ENCODE data around the gene CYTH1.

The CYTH1 gene, protein sequence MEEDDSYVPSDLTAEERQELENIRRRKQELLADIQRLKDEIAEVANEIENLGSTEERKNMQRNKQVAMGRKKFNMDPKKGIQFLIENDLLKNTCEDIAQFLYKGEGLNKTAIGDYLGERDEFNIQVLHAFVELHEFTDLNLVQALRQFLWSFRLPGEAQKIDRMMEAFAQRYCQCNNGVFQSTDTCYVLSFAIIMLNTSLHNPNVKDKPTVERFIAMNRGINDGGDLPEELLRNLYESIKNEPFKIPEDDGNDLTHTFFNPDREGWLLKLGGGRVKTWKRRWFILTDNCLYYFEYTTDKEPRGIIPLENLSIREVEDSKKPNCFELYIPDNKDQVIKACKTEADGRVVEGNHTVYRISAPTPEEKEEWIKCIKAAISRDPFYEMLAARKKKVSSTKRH

DNA sequence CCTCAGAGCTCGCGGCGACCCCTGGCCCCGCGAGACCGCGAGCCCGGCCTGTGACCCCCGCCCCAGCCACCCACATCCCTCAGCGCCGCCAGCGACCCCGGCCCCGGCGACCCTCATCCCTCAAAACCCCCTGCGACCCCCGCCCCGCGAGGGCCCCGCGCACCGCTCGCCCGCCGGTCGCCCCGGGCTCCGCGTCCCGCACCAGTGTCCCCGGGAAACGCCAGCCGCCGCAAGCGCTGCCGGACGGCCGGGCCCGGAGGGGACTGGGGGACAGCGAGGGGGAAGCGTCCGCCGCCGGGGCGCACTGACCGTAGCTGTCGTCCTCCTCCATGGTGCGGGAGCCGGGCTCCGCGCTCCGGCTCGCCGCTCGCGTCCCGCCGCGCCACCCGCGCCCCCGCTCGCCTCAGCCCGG is at the start of gene CYTH1:
CYTH1 (minus strand) TSS at position 381 of the 412 bp plus-strand sequence; CDS start at position 331, 50 bp downstream.
- no peak for DNase-seq

DNA sequence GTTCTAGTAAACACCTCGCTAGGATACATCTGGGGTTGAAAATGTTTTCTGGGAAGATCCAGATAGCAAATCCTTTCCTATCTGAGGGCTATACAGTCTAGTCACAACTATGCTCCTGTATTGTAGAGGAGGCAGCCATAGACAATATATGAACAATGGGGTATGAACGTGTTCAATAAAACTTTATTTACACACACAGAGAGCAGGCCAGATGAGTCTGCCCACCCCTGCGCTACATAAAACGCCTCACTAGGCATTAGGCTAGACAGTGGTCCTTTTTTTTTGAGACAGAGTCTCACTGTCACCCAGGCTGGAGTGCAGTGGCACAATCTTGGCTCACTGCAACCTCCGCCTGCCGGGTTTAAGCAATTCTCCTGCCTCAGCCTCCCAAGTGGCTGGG is 47.4 kb upstream of the CYTH1 start:
- no peak for DNase-seq

DNA sequence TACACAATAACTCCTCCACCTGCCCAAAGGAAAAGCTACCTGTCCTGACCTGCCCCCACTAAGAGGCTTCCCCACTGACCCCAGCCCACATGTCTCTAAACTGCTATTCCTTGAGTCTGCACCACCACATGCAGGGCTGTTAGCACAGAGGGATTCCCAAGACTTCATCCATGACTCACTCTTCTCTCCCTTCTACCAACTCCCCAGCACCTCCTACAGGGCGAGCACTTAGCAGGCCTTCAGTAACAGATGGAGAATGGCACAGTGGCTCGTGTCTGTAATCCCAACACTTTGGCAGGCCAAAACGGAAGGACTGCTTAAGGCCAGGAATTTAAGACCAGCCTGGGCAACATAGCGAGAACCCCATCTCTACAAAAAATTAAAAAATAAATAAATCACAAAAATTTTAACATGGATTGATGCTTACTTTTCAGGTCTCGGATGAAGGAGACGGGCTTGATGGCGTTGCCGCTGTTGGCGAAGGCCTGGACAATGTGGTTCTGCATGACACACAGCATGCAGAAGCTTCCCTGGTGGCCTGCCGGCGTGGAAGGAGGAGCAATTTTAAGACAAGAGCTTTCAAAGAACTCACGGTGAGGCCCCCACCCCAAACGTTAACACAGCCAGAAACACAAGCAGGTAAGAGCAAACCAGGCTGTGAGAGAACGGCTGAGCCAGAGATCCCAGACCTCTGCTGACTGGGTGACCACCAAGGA is 46.6 kb upstream of the CYTH1 start:
- no peak for DNase-seq

DNA sequence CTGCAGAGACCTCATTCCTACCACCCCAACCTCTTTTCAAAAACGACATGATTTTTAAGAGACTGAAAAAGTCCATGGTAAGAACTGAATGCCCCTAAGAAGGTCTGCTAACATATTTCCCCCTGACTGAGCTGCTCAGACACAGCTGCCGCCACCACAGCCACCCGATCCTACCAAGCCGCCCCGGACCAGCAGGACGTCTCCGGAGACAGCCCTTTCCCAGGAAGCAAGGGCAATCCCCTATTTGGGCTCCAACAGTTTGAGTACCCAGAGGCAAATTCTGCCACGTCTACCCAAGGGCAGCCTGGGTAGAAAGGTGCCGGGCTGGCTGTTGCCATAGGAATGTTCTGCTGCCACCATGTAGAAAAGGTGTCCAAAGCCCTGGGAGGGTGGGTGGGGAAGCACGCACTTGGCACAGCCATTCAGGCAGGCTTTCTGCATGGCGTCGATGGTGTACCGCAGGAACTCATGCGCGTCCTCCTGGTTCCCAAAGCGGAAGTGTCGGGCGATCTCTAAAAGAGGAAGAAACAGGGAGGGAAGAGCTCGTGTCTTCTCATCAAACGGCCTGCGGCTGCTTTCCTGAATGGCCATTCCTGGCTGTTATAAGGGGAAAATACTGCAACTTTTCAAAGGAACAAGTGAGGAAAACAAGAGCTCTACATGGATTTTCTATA is 44.9 kb upstream of the CYTH1 start:
- DNase-seq: no peak

DNA sequence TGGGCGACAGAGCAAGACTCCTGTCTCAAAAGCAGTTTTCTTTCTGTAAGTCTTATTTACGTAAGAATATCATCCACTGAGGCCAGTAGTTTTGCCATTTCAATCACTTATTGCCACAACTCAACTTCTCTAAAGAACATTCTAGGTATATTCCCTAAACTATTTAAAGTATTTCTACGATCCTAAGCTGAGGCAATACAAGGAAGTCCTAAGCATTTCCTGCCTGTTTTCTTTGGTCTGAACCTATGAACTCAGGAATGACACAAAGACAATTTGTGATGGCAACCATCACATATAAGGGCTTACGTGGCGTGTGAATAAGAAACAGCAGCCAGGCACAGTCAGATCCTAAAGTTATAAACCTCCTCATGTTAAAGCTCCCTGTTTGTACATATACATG is 44.3 kb upstream of the CYTH1 start:
- no peak for DNase-seq

DNA sequence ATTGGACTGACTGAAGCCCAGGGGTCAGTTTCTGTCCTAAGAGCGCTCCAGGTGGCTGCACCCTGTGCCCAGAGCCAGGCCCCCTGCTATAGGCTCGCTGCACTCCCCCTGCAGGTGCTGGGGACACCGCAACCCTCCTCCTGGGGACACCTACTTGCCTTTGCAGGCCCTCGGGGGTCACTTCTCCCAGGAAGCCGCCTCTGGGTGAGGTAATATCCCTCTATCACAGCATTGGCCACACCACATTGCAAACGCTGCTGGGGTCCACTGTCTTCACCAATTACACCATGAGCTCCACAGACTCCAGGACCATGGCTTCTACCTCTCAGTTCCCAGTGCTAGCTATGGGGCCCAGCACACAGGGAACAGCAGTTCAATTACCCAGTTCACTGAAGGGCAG is 43.6 kb upstream of the CYTH1 start:
- DNase-seq: no peak

DNA sequence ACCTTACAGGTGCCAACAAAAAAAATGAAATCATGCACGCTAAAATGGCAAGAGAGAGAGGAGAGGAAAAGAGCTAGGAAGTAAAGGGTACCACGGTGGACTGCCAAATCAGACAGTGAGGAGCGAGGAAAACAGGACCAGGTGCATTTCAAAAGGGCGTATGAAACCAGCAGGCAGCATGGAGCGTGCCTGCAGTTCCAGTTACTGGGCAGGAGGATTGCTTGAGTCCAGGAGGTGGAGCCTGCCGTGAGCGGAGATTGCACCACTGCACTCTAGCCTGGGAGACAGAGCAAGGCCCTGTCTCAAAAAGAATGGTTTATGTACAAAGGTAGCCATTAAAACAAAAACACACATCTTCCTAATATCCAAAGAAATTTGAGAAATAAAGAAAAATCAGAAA is 42.2 kb upstream of the CYTH1 start:
- no peak for DNase-seq

DNA sequence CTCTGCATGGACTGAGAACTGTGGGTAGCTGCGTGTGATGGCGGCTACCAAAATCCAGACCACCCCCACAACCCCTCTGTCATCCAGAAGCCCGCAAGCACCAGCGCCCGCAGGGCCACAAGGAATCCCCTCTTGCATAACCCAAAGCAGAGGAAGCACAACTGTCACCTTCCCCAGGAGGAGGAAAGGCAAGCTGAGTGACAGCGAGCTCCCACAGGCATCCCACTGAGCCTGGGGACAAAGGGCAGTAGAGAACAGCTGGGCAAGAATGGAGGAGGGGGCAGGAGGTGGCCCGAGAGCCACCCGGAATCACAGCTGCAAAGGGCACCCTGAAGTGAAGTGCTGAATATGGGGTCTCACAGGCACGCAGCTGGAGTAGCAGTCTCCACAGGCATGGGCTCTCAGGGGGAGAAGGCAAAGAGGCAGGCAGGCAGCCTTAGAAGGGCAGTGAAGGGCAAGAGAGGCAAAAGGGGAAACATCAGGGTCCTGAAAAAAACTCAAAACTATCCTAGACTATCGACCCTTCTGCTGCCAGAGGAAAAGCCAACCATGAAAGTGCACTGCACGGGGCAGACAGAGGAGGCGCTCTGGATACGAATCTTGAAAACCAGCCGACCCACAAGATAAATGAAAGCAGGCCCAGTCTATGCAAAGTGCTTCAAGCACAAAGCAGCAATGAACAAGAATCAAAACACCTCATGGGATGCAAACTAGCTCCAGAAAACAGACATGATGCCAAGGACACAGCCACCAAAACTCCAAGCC is 41.4 kb upstream of the CYTH1 start:
- DNase-seq: no peak

DNA sequence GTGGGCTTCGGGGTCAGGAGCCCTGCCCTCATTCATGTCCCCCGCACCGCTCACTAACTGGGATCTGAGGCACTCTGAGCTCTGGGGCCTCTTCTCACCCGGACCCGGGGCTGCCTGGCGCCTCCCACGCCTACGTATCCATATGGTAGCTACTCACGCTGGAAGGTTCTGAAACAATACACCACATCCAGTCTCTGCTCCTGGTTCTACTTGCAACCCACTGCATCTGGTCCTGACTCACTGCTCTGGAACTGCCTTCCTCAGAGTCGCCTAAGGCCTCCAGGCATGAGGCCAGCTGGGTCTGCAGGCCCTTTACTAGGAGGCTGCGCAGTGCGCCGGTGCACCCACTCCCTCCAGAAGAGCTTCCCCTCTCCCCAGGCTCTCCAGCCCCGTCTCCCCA is 40.5 kb upstream of the CYTH1 start:
- DNase-seq: no peak

DNA sequence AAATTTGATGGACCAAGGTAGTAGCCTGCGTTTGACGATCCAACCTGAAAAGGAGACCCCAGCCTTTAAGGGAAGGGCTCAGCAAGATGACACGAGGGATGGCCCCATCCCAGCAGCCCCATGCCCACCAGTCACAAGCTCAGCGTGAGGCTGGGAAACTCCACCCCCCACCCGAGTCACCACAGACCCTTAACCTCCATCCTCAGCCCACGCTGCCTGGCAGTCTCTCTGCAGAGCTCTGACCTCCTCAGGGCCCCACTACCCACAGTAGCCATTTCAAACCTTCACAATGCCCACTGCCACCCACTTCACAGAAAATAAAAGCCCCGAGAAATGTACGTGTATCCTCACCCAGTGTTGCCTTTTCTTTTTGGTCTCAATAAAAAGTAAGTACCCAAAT is 39.9 kb upstream of the CYTH1 start:
- DNase-seq: no peak

DNA sequence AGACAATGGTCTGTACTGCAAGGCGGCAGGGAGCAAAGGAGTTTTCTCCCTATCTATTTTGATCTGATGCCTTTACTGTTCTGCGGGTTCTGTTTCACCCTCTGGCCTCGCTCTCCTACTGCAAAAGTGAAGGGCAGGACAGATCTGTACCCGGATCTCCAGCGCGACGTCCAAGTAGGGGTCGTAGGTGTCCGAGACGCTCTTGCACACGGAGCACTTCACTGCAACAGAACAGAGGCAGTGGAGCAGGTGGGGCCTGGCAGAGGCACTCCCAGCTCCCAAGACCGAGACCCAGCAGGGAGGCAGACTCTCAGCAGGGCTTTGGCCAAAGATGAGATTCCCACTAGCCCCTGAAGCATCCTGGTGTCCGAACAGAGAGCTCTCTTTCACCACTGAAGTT is 38.8 kb upstream of the CYTH1 start:
- no peak for DNase-seq

DNA sequence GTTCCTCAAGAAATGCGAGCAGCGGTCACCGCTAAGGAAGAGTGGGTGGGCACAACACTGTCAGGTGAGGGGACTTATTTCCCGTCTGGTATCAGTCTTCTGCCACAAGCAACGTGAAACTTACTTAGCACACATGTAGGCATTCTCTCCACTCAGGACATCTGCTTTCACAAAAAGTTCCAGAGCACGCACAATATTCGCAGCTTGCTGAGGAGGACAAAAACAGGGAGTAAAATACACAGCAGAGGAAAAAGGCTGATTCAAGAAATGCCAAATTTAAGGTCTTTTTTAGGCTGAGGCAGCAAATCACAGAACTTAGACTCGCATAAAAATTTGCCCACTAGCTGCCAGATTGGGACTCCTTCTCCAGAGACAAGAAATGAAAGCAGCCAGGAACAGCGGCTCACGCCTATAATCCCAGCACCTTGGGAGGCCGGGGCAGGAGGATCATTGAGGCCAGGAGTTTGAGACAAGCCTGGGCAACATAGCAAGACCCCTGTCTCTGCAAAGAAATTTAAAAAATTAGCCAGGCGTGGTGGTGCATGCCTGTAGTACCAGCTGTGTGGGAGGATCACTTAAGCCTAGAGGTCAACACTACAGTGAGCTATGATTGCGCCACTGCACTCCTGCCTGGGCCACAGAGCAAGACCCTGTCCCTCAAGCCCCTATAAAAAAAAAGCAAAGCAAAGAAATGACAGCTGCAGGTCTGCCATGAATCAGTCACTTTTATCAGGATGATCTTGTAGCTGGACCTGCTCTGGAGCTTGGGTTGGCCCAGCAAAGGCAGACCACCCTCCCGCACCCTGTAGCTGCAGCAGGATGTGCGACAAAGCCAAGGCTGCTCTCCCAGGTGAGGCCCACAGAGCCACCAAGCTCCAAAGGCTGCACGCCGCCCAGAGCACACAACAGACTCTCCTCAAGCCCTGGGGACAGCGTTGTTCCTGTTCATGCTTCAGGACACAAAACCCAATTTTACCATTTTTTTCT is 38.0 kb upstream of the CYTH1 start:
- DNase-seq: no peak

DNA sequence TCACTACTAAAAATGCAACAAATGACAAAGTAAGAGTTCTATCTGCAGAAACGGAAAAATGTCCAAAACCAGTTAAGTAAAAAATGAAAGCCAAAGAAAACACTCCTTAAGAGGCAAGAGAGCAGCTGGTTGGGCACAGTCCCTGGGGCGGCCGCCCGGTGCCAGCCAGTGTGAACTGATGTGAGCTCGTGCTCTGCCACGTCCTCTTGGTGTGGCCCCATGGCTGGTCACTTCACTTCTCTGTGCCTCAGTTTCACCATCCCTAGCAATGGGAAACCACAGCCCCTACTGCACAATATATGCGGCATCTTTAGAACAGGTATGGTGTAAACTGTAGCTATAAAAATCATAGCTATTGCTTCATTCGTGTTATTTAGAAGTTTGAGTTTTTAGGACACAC is 37.3 kb upstream of the CYTH1 start:
- DNase-seq: no peak

DNA sequence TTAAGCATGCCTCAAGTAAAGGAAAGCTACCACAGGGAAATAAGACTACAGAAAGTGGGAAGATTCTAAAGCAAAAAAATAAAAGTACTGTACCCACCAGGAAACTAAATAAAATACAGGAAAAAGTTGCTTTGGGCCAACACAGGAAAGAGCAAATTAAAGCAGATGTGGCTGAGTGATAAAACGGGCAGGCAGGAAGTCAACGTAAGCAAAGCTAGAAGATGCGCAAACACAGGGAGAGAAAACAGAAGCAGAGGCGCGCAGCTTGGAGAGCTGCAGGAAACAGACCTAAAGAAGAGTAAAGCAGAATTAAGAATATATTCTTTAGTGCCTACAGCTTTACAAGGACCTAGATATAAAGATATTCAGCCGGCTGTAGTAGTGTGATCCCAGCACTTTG is 36.9 kb upstream of the CYTH1 start:
- DNase-seq: no peak

DNA sequence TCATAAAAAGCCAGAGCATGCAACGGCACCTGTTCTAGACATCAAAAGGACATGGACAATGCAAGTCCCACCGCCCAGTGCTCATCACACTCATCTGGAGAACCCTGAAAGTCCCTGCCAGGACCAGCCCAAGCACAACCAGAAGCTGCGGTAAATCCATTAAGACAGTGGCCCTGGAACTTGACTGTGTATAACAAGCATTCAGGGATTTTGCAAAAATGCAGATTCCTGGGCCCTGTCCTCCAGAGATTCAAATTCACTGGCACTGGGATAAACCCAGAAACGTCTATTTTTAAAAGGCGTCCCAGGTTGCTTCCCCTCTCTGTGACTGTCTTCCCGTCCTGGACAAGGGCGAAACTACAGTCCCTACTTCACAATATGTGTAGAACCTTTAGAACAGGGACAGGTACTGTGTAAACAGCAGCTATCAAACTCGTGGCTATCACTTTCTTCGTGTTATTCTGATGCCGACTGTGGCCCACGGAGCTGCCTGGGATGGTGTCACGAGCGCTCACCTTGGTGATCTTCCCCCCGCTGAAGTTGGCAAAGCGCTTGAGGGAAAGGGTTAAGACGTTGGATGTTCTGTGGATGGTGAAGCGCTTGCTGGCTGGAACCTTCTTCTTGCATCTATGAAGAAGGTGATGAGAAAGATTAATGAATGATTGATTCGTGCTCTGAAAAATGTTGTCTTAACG is 36.2 kb upstream of the CYTH1 start:
- DNase-seq: no peak

DNA sequence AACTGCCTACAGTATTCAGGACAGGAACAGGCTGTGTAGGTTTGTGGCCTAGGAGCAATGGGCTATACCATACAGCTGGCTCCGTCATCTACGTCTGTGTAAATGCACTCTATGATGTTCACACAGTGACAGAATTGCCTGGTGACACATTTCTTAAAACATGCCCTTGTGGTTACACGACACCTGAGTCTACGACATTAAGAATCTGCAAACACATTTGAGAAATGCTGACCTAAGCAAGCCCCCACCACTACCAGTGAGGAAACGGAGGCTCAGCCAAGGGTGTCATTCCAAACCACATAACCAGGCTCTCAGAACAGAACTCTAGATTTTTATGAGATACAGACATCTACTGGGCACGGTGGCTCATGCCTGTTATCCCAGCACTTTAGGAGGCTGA is 35.0 kb upstream of the CYTH1 start:
- DNase-seq: no peak

DNA sequence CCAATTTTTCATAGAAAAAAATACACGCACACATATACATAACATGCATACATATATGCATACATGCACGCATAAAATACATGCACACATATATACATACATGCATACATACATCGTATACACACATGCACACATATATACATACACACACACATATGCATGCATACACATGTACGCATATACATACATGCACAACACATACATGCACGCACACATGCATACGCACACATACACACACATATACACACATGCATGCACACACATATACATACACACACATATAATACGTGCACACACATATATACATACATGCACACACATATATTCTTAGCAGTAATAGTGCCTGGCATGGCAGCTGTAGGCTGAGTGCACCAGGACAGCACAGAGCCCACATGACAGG is 33.6 kb upstream of the CYTH1 start:
- DNase-seq: no peak

DNA sequence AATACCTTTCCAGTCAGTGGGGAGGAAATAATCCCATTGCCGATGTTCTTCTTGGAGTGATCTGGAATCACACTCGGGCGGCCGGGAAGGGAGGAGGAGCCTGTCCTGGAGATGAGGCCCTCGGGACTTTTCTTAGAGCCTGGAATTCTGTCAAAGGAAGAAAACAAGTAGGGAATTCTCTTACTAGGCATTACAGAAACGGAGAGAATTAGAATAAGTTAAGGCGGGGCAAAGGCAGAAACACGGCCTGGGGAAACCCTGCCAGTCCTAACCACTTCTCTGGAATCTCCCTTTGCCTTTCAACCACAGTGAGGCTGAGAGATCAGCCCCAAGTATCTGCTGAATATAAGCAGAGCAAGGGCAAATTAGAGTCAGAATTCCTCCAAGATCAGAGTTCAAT is 30.8 kb upstream of the CYTH1 start:
- DNase-seq: no peak

DNA sequence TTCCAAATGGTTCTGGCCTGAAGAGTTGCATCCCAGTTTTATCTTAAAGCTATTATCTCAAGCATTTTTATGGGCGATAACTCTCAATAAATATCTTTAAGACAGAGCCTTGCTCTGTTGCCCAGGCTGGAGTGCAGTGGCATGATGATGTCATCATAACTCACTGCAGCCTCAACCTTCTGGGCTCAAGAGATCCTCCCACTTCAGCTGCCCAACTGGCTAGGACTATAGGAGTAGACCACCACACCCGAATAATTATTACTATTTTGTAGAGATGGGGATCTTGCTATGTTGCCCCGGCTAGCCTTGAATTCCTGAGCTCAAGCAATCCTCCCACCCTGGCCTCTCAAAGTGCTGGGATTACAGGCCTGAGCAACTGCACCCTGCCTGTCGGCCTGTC is 26.1 kb upstream of the CYTH1 start:
- DNase-seq: no peak

DNA sequence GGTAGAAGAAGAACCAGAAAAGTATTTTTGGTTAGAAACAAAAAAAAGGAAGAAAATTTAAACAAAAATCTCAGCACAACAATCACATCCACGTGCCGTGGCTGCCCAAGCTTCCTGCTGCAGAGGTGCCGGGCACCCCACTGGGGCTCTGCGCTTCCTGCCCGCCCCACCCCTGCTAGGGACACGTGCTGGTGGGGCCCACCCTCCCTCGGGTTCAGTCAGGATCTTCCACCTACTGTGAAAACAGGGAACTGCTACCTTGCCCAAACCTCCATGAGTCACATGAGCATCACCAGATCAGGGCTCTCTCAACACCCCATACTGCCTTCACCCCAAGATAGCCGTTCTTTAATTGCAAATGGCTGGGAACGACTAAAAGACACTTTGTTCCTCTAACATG is 24.4 kb upstream of the CYTH1 start:
- DNase-seq: no peak

DNA sequence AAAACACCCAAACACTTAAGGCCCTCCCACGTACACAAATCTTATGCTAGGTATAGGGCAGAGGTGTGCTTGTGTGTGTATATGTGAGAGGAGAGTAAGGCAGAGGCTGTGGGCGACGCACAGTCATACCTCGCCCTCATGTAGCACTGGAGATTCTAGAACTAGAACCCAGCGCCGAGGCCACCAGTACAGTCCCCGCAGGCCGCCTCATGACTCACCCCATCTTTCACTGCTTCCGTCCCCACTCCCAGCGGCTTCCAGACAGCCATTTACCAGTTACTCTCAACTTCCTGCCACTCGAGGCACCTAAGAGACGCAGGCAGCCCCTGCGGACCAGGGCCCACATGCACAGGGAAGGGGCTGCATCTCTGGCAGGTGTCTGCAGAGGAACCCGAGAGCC is 23.2 kb upstream of the CYTH1 start:
- no peak for DNase-seq

Data from left hindlimb (tissue), 1 donor.